ENCODE measurements around the gene RBFOX1.

RBFOX1 gene

GRCh38 chr16:7545251-7545650 is 212.6 kb downstream of the RBFOX1 start:
- no peak for DNase-seq

- DNase-seq = no peak
Observed at GRCh38 chr16:7546948-7547347, 214.3 kb downstream of the RBFOX1 start.

- peak; percentile 10 for DNase-seq
Observed at GRCh38 chr16:7547736-7548135, 215.1 kb downstream of the RBFOX1 start.

GRCh38 chr16:7548796-7549318 is 216.2 kb downstream of the RBFOX1 start:
- DNase-seq = no peak

GRCh38 chr16:7550096-7550495 is 217.5 kb downstream of the RBFOX1 start:
- DNase-seq = no peak

GRCh38 chr16:7555459-7555858 is 222.8 kb downstream of the RBFOX1 start:
- no peak for DNase-seq

- no peak for DNase-seq
Observed at GRCh38 chr16:7561908-7562405, 229.3 kb downstream of the RBFOX1 start.

GRCh38 chr16:7566360-7566759 is 233.7 kb downstream of the RBFOX1 start:
- no peak for DNase-seq

- DNase-seq = no peak
Observed at GRCh38 chr16:7571366-7571765, 238.7 kb downstream of the RBFOX1 start.

- DNase-seq = no peak
Observed at GRCh38 chr16:7577588-7577987, 244.9 kb downstream of the RBFOX1 start.

GRCh38 chr16:7579454-7579853 is 246.8 kb downstream of the RBFOX1 start:
- DNase-seq = no peak

GRCh38 chr16:7581175-7581574 is 248.5 kb downstream of the RBFOX1 start:
- DNase-seq = no peak

- no peak for DNase-seq
Observed at GRCh38 chr16:7583396-7583795, 250.8 kb downstream of the RBFOX1 start.

- DNase-seq = peak; percentile 49
Observed at GRCh38 chr16:7584561-7584960, 251.9 kb downstream of the RBFOX1 start.

- DNase-seq = no peak
Observed at GRCh38 chr16:7585705-7586104, 253.1 kb downstream of the RBFOX1 start.

GRCh38 chr16:7590934-7591333 is 258.3 kb downstream of the RBFOX1 start:
- no peak for DNase-seq

- no peak for DNase-seq
Observed at GRCh38 chr16:7596308-7596707, 263.7 kb downstream of the RBFOX1 start.

GRCh38 chr16:7597677-7598076 is 265.0 kb downstream of the RBFOX1 start:
- no peak for DNase-seq

GRCh38 chr16:7601100-7601499 is 268.5 kb downstream of the RBFOX1 start:
- no peak for DNase-seq

GRCh38 chr16:7602291-7602950 is 269.8 kb downstream of the RBFOX1 start:
- DNase-seq = no peak

GRCh38 chr16:7605812-7606211 is 273.2 kb downstream of the RBFOX1 start:
- DNase-seq = no peak

- DNase-seq = no peak
Observed at GRCh38 chr16:7612671-7613070, 280.0 kb downstream of the RBFOX1 start.

GRCh38 chr16:7613518-7613917 is 280.9 kb downstream of the RBFOX1 start:
- no peak for DNase-seq

- no peak for DNase-seq
Observed at GRCh38 chr16:7614021-7614795, 281.6 kb downstream of the RBFOX1 start.

Measured in NCI-H748 treated with DMSO at 0.1 percent for 48 hours (cell line).